ENCODE measurements around the gene HNRNPUL1. TPM values are rescaled to one million over a fixed set of nuclear protein-coding genes. Genes with fewer than 3 reads are reported as not detected.
"Not testable (repeated sequence)": the region's sequence is repeated elsewhere in the genome, so short reads cannot be mapped to it uniquely, and the experiment has no call there.

HNRNPUL1 gene
- total RNA-seq, 1 experiment from 2014 or later = 70.9 TPM

GRCh38 chr19:41276231-41276630 lies 12.1 kb downstream of the HNRNPUL1 start:
- no peak for DNase-seq (ENCODE audit: low spot score)

GRCh38 chr19:41278478-41278877 lies 14.3 kb downstream of the HNRNPUL1 start:
- no peak for DNase-seq (ENCODE audit: low spot score)

GRCh38 chr19:41288673-41289530 lies 24.7 kb downstream of the HNRNPUL1 start:
- DNase-seq (ENCODE audit: low spot score) = no peak

- DNase-seq (ENCODE audit: low spot score) = not testable (repeated sequence)
These were observed 25.6 kb downstream of the HNRNPUL1 start for GRCh38 chr19:41289814-41290213.

- DNase-seq (ENCODE audit: low spot score) = no peak
These were observed 30.2 kb downstream of the HNRNPUL1 start for GRCh38 chr19:41294393-41294792.

- DNase-seq (ENCODE audit: low spot score) = no peak
These were observed 31.3 kb downstream of the HNRNPUL1 start for GRCh38 chr19:41295499-41295898.

- DNase-seq (ENCODE audit: low spot score) = no peak
These were observed 32.3 kb downstream of the HNRNPUL1 start for GRCh38 chr19:41296433-41296871.

- no peak for DNase-seq (ENCODE audit: low spot score)
These were observed 33.6 kb downstream of the HNRNPUL1 start for GRCh38 chr19:41297628-41298347.

GRCh38 chr19:41298348-41298964 lies 34.3 kb downstream of the HNRNPUL1 start:
- DNase-seq (ENCODE audit: low spot score) = no peak

- DNase-seq (ENCODE audit: low spot score) = no peak
These were observed 35.0 kb downstream of the HNRNPUL1 start for GRCh38 chr19:41299046-41299754.

- no peak for DNase-seq (ENCODE audit: low spot score)
These were observed 35.5 kb downstream of the HNRNPUL1 start for GRCh38 chr19:41299755-41300089.

GRCh38 chr19:41300555-41300954 lies 36.4 kb downstream of the HNRNPUL1 start:
- DNase-seq (ENCODE audit: low spot score) = no peak

- DNase-seq (ENCODE audit: low spot score) = no peak
These were observed 38.6 kb downstream of the HNRNPUL1 start for GRCh38 chr19:41302624-41303351.

- DNase-seq (ENCODE audit: low spot score) = no peak
These were observed 39.8 kb downstream of the HNRNPUL1 start for GRCh38 chr19:41303954-41304353.

- DNase-seq (ENCODE audit: low spot score) = no peak
These were observed 40.7 kb downstream of the HNRNPUL1 start for GRCh38 chr19:41304706-41305483.

- no peak for DNase-seq (ENCODE audit: low spot score)
These were observed 42.0 kb downstream of the HNRNPUL1 start for GRCh38 chr19:41305927-41306793.

GRCh38 chr19:41307090-41307875 lies 43.1 kb downstream of the HNRNPUL1 start:
- DNase-seq (ENCODE audit: low spot score) = no peak

- DNase-seq (ENCODE audit: low spot score) = no peak
These were observed 43.8 kb downstream of the HNRNPUL1 start for GRCh38 chr19:41307954-41308449.

Measured in H4 (cell line).